CD14-positive monocyte (primary cell): ENCODE data around the gene ECM1. TPM values are rescaled to one million over a fixed set of nuclear protein-coding genes. Genes with fewer than 3 reads are reported as not detected.

ENCODE experiments used
- DNase-seq, 3 donors: peaks; one replicate each; pipeline ENCODE4 v3.0.0-alpha.2; 2011 to 2022
- H2AFZ ChIP-seq: 2 replicates; pipeline ENCODE4 v1.6.0; 2012; ENCODE audit warnings: mild to moderate bottlenecking, low read depth, low read length, inconsistent platforms; ENCODE audit not compliant: insufficient read depth, poor library complexity, severe bottlenecking
- H3K27ac ChIP-seq, 2 donors: 1 replicate in 1 of 2; 2 replicates in 1 of 2; pipeline ENCODE4 v1.5.1; 2012 to 2013; ENCODE audit warnings: low read length in 2 of 2, control low read depth in 1 of 2, inconsistent platforms in 1 of 2, low read depth in 1 of 2, mild to moderate bottlenecking in 1 of 2
- H3K27me3 ChIP-seq, 2 donors: one replicate each; pipeline versions ENCODE4 v1.6.0 to v1.6.1; 2011 to 2013; ENCODE audit warnings: low read length in 2 of 2; ENCODE audit not compliant: control insufficient read depth in 2 of 2, insufficient read depth in 2 of 2
- H3K36me3 ChIP-seq, 2 donors: replicated peaks in 1 of 2; 1 replicate in 1 of 2; 2 replicates in 1 of 2; pipeline versions ENCODE4 v1.5.1 to v1.6.1; 2012 to 2013; ENCODE audit warnings: low read length in 2 of 2, control low read depth in 1 of 2, inconsistent platforms in 1 of 2, mild to moderate bottlenecking in 1 of 2; ENCODE audit not compliant: insufficient read depth in 2 of 2, control insufficient read depth in 1 of 2
- H3K4me1 ChIP-seq, 2 donors: 1 replicate in 1 of 2; 2 replicates in 1 of 2; pipeline versions ENCODE4 v1.5.1 to v1.6.1; 2012 to 2013; ENCODE audit warnings: low read length in 2 of 2, control low read depth in 1 of 2, inconsistent platforms in 1 of 2, mild to moderate bottlenecking in 1 of 2, moderate library complexity in 1 of 2; ENCODE audit not compliant: insufficient read depth in 2 of 2, control insufficient read depth in 1 of 2
- H3K4me2 ChIP-seq: replicated peaks from 2 replicates; pipeline ENCODE3; 2012; ENCODE audit warnings: low read length, moderate library complexity, mild to moderate bottlenecking; ENCODE audit not compliant: poor library complexity, severe bottlenecking; ENCODE audit errors: extremely low read depth
- H3K4me3 ChIP-seq, 3 experiments: fragments of 200-600 bp in 1 of 3; sonication (generic) in 1 of 3; replicated peaks in 1 of 3; 1 replicate in 2 of 3; 2 replicates in 1 of 3; pipeline ENCODE4 v1.5.1; 2011 to 2013; ENCODE audit warnings: low read length in 3 of 3, mild to moderate bottlenecking in 3 of 3, control low read depth in 2 of 3, low read depth in 2 of 3, inconsistent platforms in 1 of 3, moderate library complexity in 1 of 3
- H3K79me2 ChIP-seq: 2 replicates; pipeline ENCODE4 v1.6.0; 2012; ENCODE audit warnings: mild to moderate bottlenecking, control low read depth, inconsistent platforms, low read length, moderate library complexity; ENCODE audit not compliant: insufficient read depth
- H3K9ac ChIP-seq: 2 replicates; pipeline ENCODE4 v1.6.0; 2017; ENCODE audit warnings: low read length, mild to moderate bottlenecking; ENCODE audit not compliant: insufficient read depth, poor library complexity, severe bottlenecking
- H3K9me3 ChIP-seq, 2 donors: replicated peaks in 1 of 2; 1 replicate in 1 of 2; 2 replicates in 1 of 2; pipeline versions ENCODE4 v1.5.1 to v1.6.1; 2012 to 2013; ENCODE audit warnings: low read length in 2 of 2, control low read depth in 1 of 2; ENCODE audit not compliant: control insufficient read depth in 1 of 2, insufficient read depth in 1 of 2
- H4K20me1 ChIP-seq: 2 replicates; pipeline ENCODE4 v1.6.0; 2012; ENCODE audit warnings: mild to moderate bottlenecking, low read length, control low read depth, moderate library complexity; ENCODE audit not compliant: insufficient read depth
- H3K27ac Mint-ChIP-seq, 7 donors: one replicate each; pipeline ENCODE4 v1.8.0; 2020; ENCODE audit warnings: mild to moderate bottlenecking in 7 of 7, mixed read lengths in 7 of 7, moderate library complexity in 6 of 7, inconsistent platforms in 2 of 7
- H3K27me3 Mint-ChIP-seq, 3 donors: one replicate each; pipeline ENCODE4 v1.8.0; 2021 to 2022; ENCODE audit warnings: low read depth in 3 of 3, mild to moderate bottlenecking in 3 of 3, mixed read lengths in 3 of 3, moderate library complexity in 3 of 3, inconsistent platforms in 1 of 3
- H3K36me3 Mint-ChIP-seq, 2 donors: one replicate each; pipeline ENCODE4 v1.8.0; 2020; ENCODE audit warnings: mixed read lengths in 2 of 2, inconsistent platforms in 1 of 2, mild to moderate bottlenecking in 1 of 2
- H3K4me1 Mint-ChIP-seq: one replicate; pipeline ENCODE4 v1.8.0; 2020; ENCODE audit warnings: mild to moderate bottlenecking, mixed read lengths
- H3K4me3 Mint-ChIP-seq, 2 donors: one replicate each; pipeline ENCODE4 v1.8.0; 2020; ENCODE audit warnings: mild to moderate bottlenecking in 2 of 2, mixed read lengths in 2 of 2, moderate library complexity in 1 of 2
- H3K9me3 Mint-ChIP-seq, 7 donors: one replicate each; pipeline ENCODE4 v1.8.0; 2020 to 2022; ENCODE audit warnings: mixed read lengths in 7 of 7, mild to moderate bottlenecking in 6 of 7, moderate library complexity in 6 of 7, inconsistent platforms in 2 of 7
- CTCF ChIP-seq: fragments of 200-600 bp; IDR thresholded peaks from one replicate; pipeline ENCODE4 v1.8.0; 2022; ENCODE audit warnings: antibody characterized with exemption, mild to moderate bottlenecking
- WGBS: methylation state at CpG from one replicate; pipeline ENCODE4 v1.1.5; 2013; ENCODE audit warnings: missing lambda C conversion rate; ENCODE audit not compliant: insufficient coverage; 5-methylcytosine and 5-hydroxymethylcytosine counted together
- intact Hi-C, 2 donors: fragments of 100-400 bp; cut with micrococcal nuclease; formaldehyde crosslinking; loops; one replicate each; pipeline versions ENCODE4 v1.15.0 to v1.15.1; 2023
- polyA plus RNA-seq, 3 donors: library from polyadenylated mRNA; depleted of rRNA in 1 of 3; unstranded in 2 of 3; stranded (reverse) in 1 of 3; fragments of 300-500 nt in 2 of 3; fragments of >200 nt in 1 of 3; fragmentation: Illumina TruSeq in 2 of 3; gene quantifications; 1 replicate in 2 of 3; 2 replicates in 1 of 3; pipeline ENCODE4 v1.2.3, GENCODE V29; 2012 to 2021

ECM1 gene
- polyA plus RNA-seq, 3 donors: 1.0 TPM; not detected in 2

GRCh38 chr1:150477320-150477719, 30.6 kb upstream of the ECM1 start:
- Mint-ChIP-seq H3K27me3 (peaks cover 0 to 4% (median 3%) of the 10 kb centered on the region in 3 donors), H3K9me3 (peaks cover 0 to 6% (median 0%) of the 10 kb centered on the region in 7 donors), H3K4me3 (no peak overlapping the region), H3K36me3 (peaks cover 10 to 13% of the 10 kb centered on the region in 2 donors), H3K4me1 (no peaks in the 10 kb centered on the region), H3K27ac (peak overlapping the region in 2 of 7 donors; percentile 47 to 50)
- WGBS: 90% methylated on average over 1 of the region's 1 CpG
- no peak overlapping the region for H3K4me3 ChIP-seq
- no peaks in the 10 kb centered on the region for H4K20me1 ChIP-seq
- no peak overlapping the region for H3K9ac ChIP-seq
- H3K36me3 ChIP-seq: peaks cover 12 to 18% of the 10 kb centered on the region in 2 donors
- no peak for DNase-seq
- H3K4me2 ChIP-seq: no peak overlapping the region
- H3K4me1 ChIP-seq: no peaks in the 10 kb centered on the region
- intact Hi-C loops: no loop called here
- H2AFZ ChIP-seq: no peak overlapping the region
- H3K27me3 ChIP-seq: peaks cover 0 to 2% of the 10 kb centered on the region in 2 donors
- TF ChIP-seq CTCF: no peak
- no peaks in the 10 kb centered on the region for H3K79me2 ChIP-seq
- H3K9me3 ChIP-seq: no peaks in the 10 kb centered on the region
- H3K27ac ChIP-seq: no peak overlapping the region

GRCh38 chr1:150477733-150478132, 30.2 kb upstream of the ECM1 start:
- peaks cover 6 to 9% of the 10 kb centered on the region in 2 donors for H3K36me3 Mint-ChIP-seq
- no peaks in the 10 kb centered on the region for H3K4me1 Mint-ChIP-seq
- TF ChIP-seq CTCF: no peak
- no peak overlapping the region for H2AFZ ChIP-seq
- no peak overlapping the region for H3K27ac ChIP-seq
- no peaks in the 10 kb centered on the region for H3K4me1 ChIP-seq
- peaks cover 8 to 14% of the 10 kb centered on the region in 2 donors for H3K36me3 ChIP-seq
- H3K9me3 Mint-ChIP-seq: peaks cover 0 to 6% (median 0%) of the 10 kb centered on the region in 7 donors
- no peak overlapping the region for H3K4me3 Mint-ChIP-seq
- H3K4me2 ChIP-seq: no peak overlapping the region
- peak overlapping the region in 2 of 7 donors; percentile 47 to 50 for H3K27ac Mint-ChIP-seq
- WGBS: 77% methylated on average over 3 of the region's 4 CpGs
- H3K4me3 ChIP-seq: no peak overlapping the region
- peaks cover 0 to 2% of the 10 kb centered on the region in 2 donors for H3K27me3 ChIP-seq
- H3K9me3 ChIP-seq: no peaks in the 10 kb centered on the region
- H4K20me1 ChIP-seq: no peaks in the 10 kb centered on the region
- no peak overlapping the region for H3K9ac ChIP-seq
- no peak for DNase-seq
- H3K79me2 ChIP-seq: no peaks in the 10 kb centered on the region
- peaks cover 0 to 4% (median 3%) of the 10 kb centered on the region in 3 donors for H3K27me3 Mint-ChIP-seq
- intact Hi-C loops: no loop called here
